Caco-2 (cell line): Measurements from ENCODE around the gene NAA35. TPM values are rescaled to one million over a fixed set of nuclear protein-coding genes. Genes with fewer than 3 reads are reported as not detected.
"Not testable (repeated sequence)": the region's sequence is repeated elsewhere in the genome, so short reads cannot be mapped to it uniquely, and the experiment has no call there.

Source experiments
- BruUV-seq: library from RNA; stranded (reverse); fragments of 400-500 nt; replicated peaks from 2 replicates; lab custom pipeline; 2021; lab: Mats Ljungman, UMichigan
- CTCF ChIA-PET: fragments of 300-600 bp; sonication (Branson Sonifier 250); formaldehyde crosslinking; loops from one replicate; lab custom pipeline; 2022; ENCODE audit warnings: antibody characterized with exemption; lab: Charles Lee
- POLR2A ChIA-PET: fragments of 300-600 bp; sonication (Branson Sonifier 250); formaldehyde crosslinking; loops from one replicate; lab custom pipeline; 2022; ENCODE audit warnings: antibody characterized with exemption; lab: Charles Lee
- DNase-seq, 2 experiments: peaks; one replicate each; pipeline versions ENCODE4 v3.0.0 to v3.0.0-alpha.2; 2020 to 2022
- H3K27me3 ChIP-seq: replicated peaks from 2 replicates; pipeline ENCODE4 v1.6.0; 2011; ENCODE audit warnings: low read length; ENCODE audit not compliant: control insufficient read depth, insufficient read depth
- H3K36me3 ChIP-seq: 2 replicates; pipeline ENCODE4 v1.5.1; 2011; ENCODE audit warnings: low read length; ENCODE audit not compliant: control insufficient read depth, insufficient read depth
- H3K4me1 ChIP-seq: fragments of 250-450 bp; sonication (Bioruptor Pico); 2 replicates; pipeline ENCODE4 v1.5.1; 2020; ENCODE audit warnings: mild to moderate bottlenecking
- H3K4me3 ChIP-seq: 2 replicates; pipeline ENCODE4 v1.5.1; 2011; ENCODE audit warnings: low read depth, mild to moderate bottlenecking, control low read depth, low read length
- H3K9me3 ChIP-seq: fragments of 250-450 bp; sonication (Bioruptor Pico); 2 replicates; pipeline ENCODE4 v1.5.1; 2020; ENCODE audit warnings: mild to moderate bottlenecking, moderate library complexity
- H3K27ac Mint-ChIP-seq: one replicate; pipeline ENCODE4 v1.8.0; 2022; ENCODE audit warnings: mixed read lengths; ENCODE audit not compliant: unreplicated experiment
- H3K27me3 Mint-ChIP-seq: one replicate; pipeline ENCODE4 v1.8.0; 2022; ENCODE audit warnings: mixed read lengths; ENCODE audit not compliant: insufficient read depth, unreplicated experiment
- H3K36me3 Mint-ChIP-seq: one replicate; pipeline ENCODE4 v1.8.0; 2022; ENCODE audit warnings: mild to moderate bottlenecking, mixed read lengths; ENCODE audit not compliant: insufficient read depth, unreplicated experiment
- H3K4me1 Mint-ChIP-seq: one replicate; pipeline ENCODE4 v1.8.0; 2022; ENCODE audit warnings: low read depth, mixed read lengths; ENCODE audit not compliant: unreplicated experiment
- H3K4me3 Mint-ChIP-seq: one replicate; pipeline ENCODE4 v1.8.0; 2022; ENCODE audit warnings: mild to moderate bottlenecking, moderate library complexity, mixed read lengths; ENCODE audit not compliant: unreplicated experiment
- H3K9me3 Mint-ChIP-seq: one replicate; pipeline ENCODE4 v1.8.0; 2022; ENCODE audit warnings: mixed read lengths; ENCODE audit not compliant: unreplicated experiment
- CTCF ChIP-seq, 2 experiments: fragments of 200-600 bp in 1 of 2; IDR thresholded peaks; 1 replicate in 1 of 2; 2 replicates in 1 of 2; pipeline versions ENCODE4 v1.5.1 to v1.8.0; 2011 to 2022; ENCODE audit warnings: antibody characterized with exemption in 1 of 2, control low read depth in 1 of 2, inconsistent platforms in 1 of 2, low read depth in 1 of 2, low read length in 1 of 2, mild to moderate bottlenecking in 1 of 2, moderate library complexity in 1 of 2; ENCODE audit not compliant: insufficient read depth in 1 of 2, severe bottlenecking in 1 of 2, unreplicated experiment in 1 of 2
- intact Hi-C: fragments of 100-400 bp; cut with micrococcal nuclease; formaldehyde crosslinking; loops from one replicate; pipeline ENCODE4 v1.10.0; 2022; ENCODE audit not compliant: unreplicated experiment
- total RNA-seq: library from RNA; stranded (reverse); gene quantifications from 2 replicates; pipeline ENCODE4 v1.2.3, GENCODE V29; 2022

Gene NAA35
- total RNA-seq, 1 experiment from 2014 or later: 24.1 TPM

- H3K36me3 Mint-ChIP-seq: peaks cover 29% of the 10 kb centered on the region
- Histone ChIP-seq H3K27me3 (no peaks in the 10 kb centered on the region), H3K4me1 (no peaks in the 10 kb centered on the region), H3K36me3 (no peaks in the 10 kb centered on the region), H3K4me3 (no peak overlapping the region), H3K9me3 (no peaks in the 10 kb centered on the region)
- H3K9me3 Mint-ChIP-seq: no peaks in the 10 kb centered on the region
- POLR2A ChIA-PET: no interaction called here
- no peaks in the 10 kb centered on the region for H3K27me3 Mint-ChIP-seq
- no peak for TF ChIP-seq CTCF (IDR thresholded peaks at IDR 0.05; ENCODE audit: insufficient read depth in 1 of 2, low read depth in 1 of 2, low read length in 1 of 2, severe bottlenecking in 1 of 2, unreplicated experiment in 1 of 2)
- no TSS peak for BruUV-seq
- intact Hi-C loops: no loop called here
- CTCF ChIA-PET: no interaction called here
- no peak for DNase-seq
- no peaks in the 10 kb centered on the region for H3K4me1 Mint-ChIP-seq
- no peak overlapping the region for H3K4me3 Mint-ChIP-seq
- no peak overlapping the region for H3K27ac Mint-ChIP-seq
Observed at GRCh38 chr9:85971731-85972130, 30.8 kb downstream of the NAA35 start.

GRCh38 chr9:85973238-85973637, 32.3 kb downstream of the NAA35 start:
- TF ChIP-seq CTCF (IDR thresholded peaks at IDR 0.05; ENCODE audit: insufficient read depth in 1 of 2, low read depth in 1 of 2, low read length in 1 of 2, severe bottlenecking in 1 of 2, unreplicated experiment in 1 of 2): no peak
- Mint-ChIP-seq H3K36me3 (peaks cover 32% of the 10 kb centered on the region), H3K9me3 (no peaks in the 10 kb centered on the region), H3K27ac (peak overlapping the region; percentile 37), H3K4me3 (no peak overlapping the region), H3K4me1 (no peaks in the 10 kb centered on the region), H3K27me3 (no peaks in the 10 kb centered on the region)
- no TSS peak for BruUV-seq
- POLR2A ChIA-PET: no interaction called here
- intact Hi-C loops: no loop called here
- no peaks in the 10 kb centered on the region for H3K36me3 ChIP-seq
- no peak for DNase-seq
- H3K9me3 ChIP-seq: no peaks in the 10 kb centered on the region
- no peaks in the 10 kb centered on the region for H3K4me1 ChIP-seq
- CTCF ChIA-PET: no interaction called here
- H3K27me3 ChIP-seq: no peaks in the 10 kb centered on the region
- no peak overlapping the region for H3K4me3 ChIP-seq

- DNase-seq, H3K4me1 ChIP-seq, intact Hi-C loops, CTCF ChIA-PET, H3K9me3 Mint-ChIP-seq, H3K36me3 ChIP-seq, H3K4me1 Mint-ChIP-seq, BruUV-seq, H3K27me3 Mint-ChIP-seq, H3K9me3 ChIP-seq, POLR2A ChIA-PET, H3K27me3 ChIP-seq, H3K4me3 Mint-ChIP-seq, H3K27ac Mint-ChIP-seq, H3K4me3 ChIP-seq: not testable (repeated sequence)
- H3K36me3 Mint-ChIP-seq: peaks cover 40% of the 10 kb centered on the region
Observed at GRCh38 chr9:85974055-85974547, 33.2 kb downstream of the NAA35 start.

- Histone ChIP-seq H3K36me3 (no peaks in the 10 kb centered on the region; the same call in 1 of the 2 replicates), H3K27me3 (no peaks in the 10 kb centered on the region), H3K4me3 (no peak overlapping the region), H3K4me1 (no peaks in the 10 kb centered on the region), H3K9me3 (no peaks in the 10 kb centered on the region)
- POLR2A ChIA-PET: no interaction called here
- TF ChIP-seq CTCF (IDR thresholded peaks at IDR 0.05; ENCODE audit: insufficient read depth in 1 of 2, low read depth in 1 of 2, low read length in 1 of 2, severe bottlenecking in 1 of 2, unreplicated experiment in 1 of 2): no peak
- BruUV-seq: no TSS peak
- H3K4me1 Mint-ChIP-seq: no peaks in the 10 kb centered on the region
- CTCF ChIA-PET: no interaction called here
- no peak overlapping the region for H3K4me3 Mint-ChIP-seq
- intact Hi-C loops: no loop called here
- no peak for DNase-seq
- H3K27ac Mint-ChIP-seq: no peak overlapping the region
- H3K9me3 Mint-ChIP-seq: no peaks in the 10 kb centered on the region
- H3K27me3 Mint-ChIP-seq: no peaks in the 10 kb centered on the region
- peaks cover 49% of the 10 kb centered on the region for H3K36me3 Mint-ChIP-seq
Observed at GRCh38 chr9:85978496-85978895, 37.5 kb downstream of the NAA35 start.
